ENCODE data around the gene MAGI3. TPM values are rescaled to one million over a fixed set of nuclear protein-coding genes. Genes with fewer than 3 reads are reported as not detected.
"Not testable (repeated sequence)": the region's sequence is repeated elsewhere in the genome, so short reads cannot be mapped to it uniquely, and the experiment has no call there.

The MAGI3 gene
- total RNA-seq, 1 donor from 2014 or later: 15.9 TPM

- ATAC-seq: no peak
- DNase-seq (ENCODE audit: low spot score): no peak
- intact Hi-C loops (cut with DNase I): no loop called here
Observed at GRCh38 chr1:113542221-113542701, 151.9 kb downstream of the MAGI3 start.

GRCh38 chr1:113543110-113543509 is 152.8 kb downstream of the MAGI3 start:
- DNase-seq (ENCODE audit: low spot score) (no peak), ATAC-seq (no peak)
- intact Hi-C loops (cut with DNase I): no loop called here

GRCh38 chr1:113545210-113545609 is 154.9 kb downstream of the MAGI3 start:
- ATAC-seq: no peak
- intact Hi-C loops (cut with DNase I): no loop called here
- no peak for DNase-seq (ENCODE audit: low spot score)

- DNase-seq (ENCODE audit: low spot score) (no peak), ATAC-seq (no peak)
- intact Hi-C loops (cut with DNase I): no loop called here
Observed at GRCh38 chr1:113545626-113546025, 155.3 kb downstream of the MAGI3 start.

GRCh38 chr1:113551728-113552127 is 161.4 kb downstream of the MAGI3 start:
- intact Hi-C loops (cut with DNase I): no loop called here

GRCh38 chr1:113552244-113552643 is 161.9 kb downstream of the MAGI3 start:
- intact Hi-C loops (cut with DNase I): no loop called here
- ATAC-seq (no peak), DNase-seq (ENCODE audit: low spot score) (no peak)

More at GRCh38 chr1:113551728-113552127, 161.4 kb downstream of the MAGI3 start:
- DNase-seq (ENCODE audit: low spot score) (no peak), ATAC-seq (no peak)

- DNase-seq (ENCODE audit: low spot score): no peak
- no peak for ATAC-seq
- intact Hi-C loops (cut with DNase I): no loop called here
Observed at GRCh38 chr1:113557187-113557586, 166.9 kb downstream of the MAGI3 start.

- DNase-seq (ENCODE audit: low spot score): no peak
- ATAC-seq: no peak
- intact Hi-C loops (cut with DNase I): no loop called here
Observed at GRCh38 chr1:113565621-113566020, 175.3 kb downstream of the MAGI3 start.

GRCh38 chr1:113567427-113567826 is 177.1 kb downstream of the MAGI3 start:
- ATAC-seq (no peak), DNase-seq (ENCODE audit: low spot score) (no peak)
- intact Hi-C loops (cut with DNase I): no loop called here

GRCh38 chr1:113575744-113576260 is 185.5 kb downstream of the MAGI3 start:
- DNase-seq (ENCODE audit: low spot score); intact Hi-C loops (cut with DNase I); ATAC-seq: not testable (repeated sequence)

GRCh38 chr1:113576271-113576670 is 186.0 kb downstream of the MAGI3 start:
- intact Hi-C loops (cut with DNase I): no loop called here
- no peak for ATAC-seq
- DNase-seq (ENCODE audit: low spot score): no peak

GRCh38 chr1:113579256-113580018 is 189.1 kb downstream of the MAGI3 start:
- intact Hi-C loops (cut with DNase I): no loop called here
- DNase-seq (ENCODE audit: low spot score) (no peak), ATAC-seq (no peak)

- no peak for ATAC-seq
- no peak for DNase-seq (ENCODE audit: low spot score)
- intact Hi-C loops (cut with DNase I): no loop called here
Observed at GRCh38 chr1:113581323-113581722, 191.0 kb downstream of the MAGI3 start.

GRCh38 chr1:113582084-113582483 is 191.8 kb downstream of the MAGI3 start:
- no peak for ATAC-seq
- intact Hi-C loops (cut with DNase I): no loop called here
- no peak for DNase-seq (ENCODE audit: low spot score)

- intact Hi-C loops (cut with DNase I): no loop called here
- no peak for ATAC-seq
- no peak for DNase-seq (ENCODE audit: low spot score)
Observed at GRCh38 chr1:113587475-113587874, 197.2 kb downstream of the MAGI3 start.

- ATAC-seq (no peak), DNase-seq (ENCODE audit: low spot score) (no peak)
- intact Hi-C loops (cut with DNase I): no loop called here
Observed at GRCh38 chr1:113592230-113592629, 201.9 kb downstream of the MAGI3 start.

GRCh38 chr1:113593550-113594297 is 203.4 kb downstream of the MAGI3 start:
- DNase-seq (ENCODE audit: low spot score) (no peak), ATAC-seq (no peak)
- intact Hi-C loops (cut with DNase I): no loop called here

GRCh38 chr1:113604466-113604865 is 214.2 kb downstream of the MAGI3 start:
- ATAC-seq; intact Hi-C loops (cut with DNase I); DNase-seq (ENCODE audit: low spot score): not testable (repeated sequence)

- intact Hi-C loops (cut with DNase I): no loop called here
- ATAC-seq: no peak
- no peak for DNase-seq (ENCODE audit: low spot score)
Observed at GRCh38 chr1:113605146-113605545, 214.8 kb downstream of the MAGI3 start.

- ATAC-seq (no peak), DNase-seq (ENCODE audit: low spot score) (no peak)
- intact Hi-C loops (cut with DNase I): no loop called here
Observed at GRCh38 chr1:113608399-113608798, 218.1 kb downstream of the MAGI3 start.

All from sciatic nerve (tissue), 2 donors.